Parathyroid adenoma (tissue), 2 donors: ENCODE measurements around the gene TVP23C.

Experiments
- H2AFZ ChIP-seq: fragments of 300-600 bp; sonication (generic); one replicate; pipeline ENCODE4 v1.7.0; 2017; ENCODE audit warnings: antibody characterized with exemption, mild to moderate bottlenecking
- H3K27ac ChIP-seq: fragments of 300-600 bp; sonication (generic); one replicate; pipeline ENCODE4 v1.7.0; 2017
- H3K27me3 ChIP-seq: fragments of 300-600 bp; sonication (generic); one replicate; pipeline ENCODE4 v1.7.0; 2017; ENCODE audit warnings: low read length; ENCODE audit not compliant: control insufficient read depth, insufficient read depth
- H3K36me3 ChIP-seq: fragments of 300-600 bp; sonication (generic); one replicate; pipeline ENCODE4 v1.7.0; 2017; ENCODE audit warnings: low read length; ENCODE audit not compliant: control insufficient read depth, insufficient read depth
- H3K4me1 ChIP-seq: fragments of 300-600 bp; sonication (generic); one replicate; pipeline ENCODE4 v1.7.0; 2017; ENCODE audit warnings: control low read depth
- H3K4me2 ChIP-seq: fragments of 300-600 bp; sonication (generic); one replicate; pipeline ENCODE4 v1.7.0; 2017; ENCODE audit warnings: low read length
- H3K4me3 ChIP-seq: fragments of 300-600 bp; sonication (generic); one replicate; pipeline ENCODE4 v1.7.0; 2017; ENCODE audit warnings: low read depth, low read length
- H3K79me2 ChIP-seq: fragments of 300-600 bp; sonication (generic); one replicate; pipeline ENCODE4 v1.7.0; 2017; ENCODE audit warnings: control low read depth
- H3K9ac ChIP-seq: fragments of 300-600 bp; sonication (generic); one replicate; pipeline ENCODE4 v1.7.0; 2017; ENCODE audit warnings: mild to moderate bottlenecking
- H3K9me3 ChIP-seq: fragments of 300-600 bp; sonication (generic); one replicate; pipeline ENCODE4 v1.7.0; 2017; ENCODE audit warnings: low read length; ENCODE audit not compliant: control insufficient read depth
- CTCF ChIP-seq: fragments of 300-600 bp; sonication (generic); IDR thresholded peaks from one replicate; pipeline ENCODE4 v1.7.0; 2017; ENCODE audit warnings: antibody characterized with exemption, mild to moderate bottlenecking
- donor health status: primary hyperparathyroidism.

Gene TVP23C

GRCh38 chr17:15454346-15454745 is 108.9 kb downstream of the TVP23C start:
- Histone ChIP-seq H3K27me3 (no peaks in the 10 kb centered on the region), H3K9me3 (no peaks in the 10 kb centered on the region), H2AFZ (no peak overlapping the region), H3K4me2 (no peak overlapping the region), H3K9ac (no peak overlapping the region), H3K4me1 (no peaks in the 10 kb centered on the region), H3K27ac (no peak overlapping the region), H3K36me3 (no peaks in the 10 kb centered on the region), H3K79me2 (no peaks in the 10 kb centered on the region), H3K4me3 (no peak overlapping the region)
- no peak for TF ChIP-seq CTCF

GRCh38 chr17:15453782-15454181 is 109.5 kb downstream of the TVP23C start:
- Histone ChIP-seq H2AFZ (no peak overlapping the region), H3K9ac (no peak overlapping the region), H3K4me3 (no peak overlapping the region), H3K4me2 (no peak overlapping the region), H3K4me1 (no peaks in the 10 kb centered on the region), H3K27ac (no peak overlapping the region), H3K79me2 (no peaks in the 10 kb centered on the region), H3K27me3 (no peaks in the 10 kb centered on the region), H3K9me3 (no peaks in the 10 kb centered on the region), H3K36me3 (no peaks in the 10 kb centered on the region)
- TF ChIP-seq CTCF: no peak

- Histone ChIP-seq H3K27ac (no peak overlapping the region), H3K4me1 (no peaks in the 10 kb centered on the region), H3K36me3 (no peaks in the 10 kb centered on the region), H3K9me3 (no peaks in the 10 kb centered on the region), H3K4me2 (no peak overlapping the region), H3K27me3 (no peaks in the 10 kb centered on the region), H2AFZ (no peak overlapping the region), H3K9ac (no peak overlapping the region), H3K4me3 (no peak overlapping the region), H3K79me2 (no peaks in the 10 kb centered on the region)
- TF ChIP-seq CTCF: no peak
Measured at GRCh38 chr17:15453246-15453645, 110.0 kb downstream of the TVP23C start.

GRCh38 chr17:15452746-15453145 is 110.5 kb downstream of the TVP23C start:
- Histone ChIP-seq H3K9ac (no peak overlapping the region), H3K36me3 (no peaks in the 10 kb centered on the region), H3K79me2 (no peaks in the 10 kb centered on the region), H3K27ac (no peak overlapping the region), H3K27me3 (no peaks in the 10 kb centered on the region), H3K4me3 (no peak overlapping the region), H3K4me2 (no peak overlapping the region), H3K4me1 (peaks cover 4% of the 10 kb centered on the region), H3K9me3 (no peaks in the 10 kb centered on the region), H2AFZ (no peak overlapping the region)
- no peak for TF ChIP-seq CTCF
